Nephron progenitor cell (in vitro differentiated cells): ENCODE data around the gene KRTAP19-7.

ENCODE experiments used
- DNase-seq: peaks from one replicate; pipeline ENCODE4 v3.0.0; 2021
- H3K27ac Mint-ChIP-seq: 2 replicates; pipeline ENCODE4 v1.8.0; 2021; ENCODE audit warnings: mild to moderate bottlenecking, moderate library complexity, mixed read lengths
- H3K27me3 Mint-ChIP-seq: 2 replicates; pipeline ENCODE4 v1.8.0; 2021; ENCODE audit warnings: mild to moderate bottlenecking, low read depth, mixed read lengths; ENCODE audit not compliant: poor library complexity
- H3K36me3 Mint-ChIP-seq: 2 replicates; pipeline ENCODE4 v1.8.0; 2021; ENCODE audit warnings: low read depth, mixed read lengths
- H3K4me1 Mint-ChIP-seq: 2 replicates; pipeline ENCODE4 v1.8.0; 2021; ENCODE audit warnings: mixed read lengths
- H3K4me3 Mint-ChIP-seq: 2 replicates; pipeline ENCODE4 v1.8.0; 2021; ENCODE audit warnings: mild to moderate bottlenecking, moderate library complexity, mixed read lengths
- H3K9me3 Mint-ChIP-seq: 2 replicates; pipeline ENCODE4 v1.8.0; 2021; ENCODE audit warnings: mild to moderate bottlenecking, moderate library complexity, mixed read lengths
- TF ChIP-seq, protein P1 (sequence below): fragments of 200-600 bp; sonication (generic); IDR thresholded peaks from 2 replicates; pipeline ENCODE4 v1.5.0; 2021; ENCODE audit warnings: antibody characterized with exemption

Gene KRTAP19-7

DNA sequence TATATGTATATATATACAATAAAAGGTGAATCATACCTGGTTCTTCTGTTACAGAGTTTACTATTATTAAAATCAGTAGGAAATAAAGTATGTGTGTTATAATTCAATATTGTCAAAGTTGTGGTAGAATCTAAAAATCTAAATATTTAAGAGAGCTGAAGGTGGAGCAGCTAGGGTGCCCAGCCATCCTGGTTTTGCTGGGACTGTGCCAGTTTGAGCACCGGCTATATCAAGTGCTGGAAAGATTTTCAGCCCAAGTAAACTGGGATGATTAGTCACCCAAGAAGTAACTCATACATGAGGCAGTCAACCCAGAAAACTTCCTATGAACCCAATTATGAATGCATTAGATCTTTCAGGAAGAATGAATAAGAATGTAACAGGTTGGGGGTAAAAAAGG is 42.2 kb downstream of the KRTAP19-7 start:
- Mint-ChIP-seq H3K27me3 (peaks cover 5% of the 10 kb centered on the region), H3K27ac (no peak overlapping the region), H3K4me1 (no peaks in the 10 kb centered on the region), H3K9me3 (peaks cover 14% of the 10 kb centered on the region), H3K36me3 (no peaks in the 10 kb centered on the region), H3K4me3 (no peak overlapping the region)
- no peak for DNase-seq
- TF ChIP-seq, protein P1, sequence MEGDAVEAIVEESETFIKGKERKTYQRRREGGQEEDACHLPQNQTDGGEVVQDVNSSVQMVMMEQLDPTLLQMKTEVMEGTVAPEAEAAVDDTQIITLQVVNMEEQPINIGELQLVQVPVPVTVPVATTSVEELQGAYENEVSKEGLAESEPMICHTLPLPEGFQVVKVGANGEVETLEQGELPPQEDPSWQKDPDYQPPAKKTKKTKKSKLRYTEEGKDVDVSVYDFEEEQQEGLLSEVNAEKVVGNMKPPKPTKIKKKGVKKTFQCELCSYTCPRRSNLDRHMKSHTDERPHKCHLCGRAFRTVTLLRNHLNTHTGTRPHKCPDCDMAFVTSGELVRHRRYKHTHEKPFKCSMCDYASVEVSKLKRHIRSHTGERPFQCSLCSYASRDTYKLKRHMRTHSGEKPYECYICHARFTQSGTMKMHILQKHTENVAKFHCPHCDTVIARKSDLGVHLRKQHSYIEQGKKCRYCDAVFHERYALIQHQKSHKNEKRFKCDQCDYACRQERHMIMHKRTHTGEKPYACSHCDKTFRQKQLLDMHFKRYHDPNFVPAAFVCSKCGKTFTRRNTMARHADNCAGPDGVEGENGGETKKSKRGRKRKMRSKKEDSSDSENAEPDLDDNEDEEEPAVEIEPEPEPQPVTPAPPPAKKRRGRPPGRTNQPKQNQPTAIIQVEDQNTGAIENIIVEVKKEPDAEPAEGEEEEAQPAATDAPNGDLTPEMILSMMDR = no peak

DNA sequence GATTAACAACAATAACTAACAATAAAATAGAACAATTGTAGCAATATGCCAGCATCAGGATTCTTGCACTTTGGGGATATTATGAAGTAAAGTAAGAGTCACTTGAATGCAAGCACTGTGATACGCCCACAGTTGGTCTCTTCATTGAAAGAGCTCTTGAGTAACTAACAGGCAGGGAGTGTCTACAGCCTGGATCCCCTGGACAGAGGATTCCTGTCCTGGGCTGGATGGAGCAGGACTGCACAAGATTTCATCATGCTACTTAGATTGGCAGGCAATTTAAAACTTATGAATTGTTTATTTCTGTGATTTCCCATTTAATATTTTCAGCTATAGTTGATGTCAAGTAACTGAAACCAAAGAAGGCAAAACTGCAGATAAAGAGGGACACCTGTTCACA is 45.4 kb downstream of the KRTAP19-7 start:
- Mint-ChIP-seq H3K4me3 (no peak overlapping the region), H3K36me3 (no peaks in the 10 kb centered on the region), H3K27ac (no peak overlapping the region), H3K27me3 (peaks cover 5% of the 10 kb centered on the region), H3K9me3 (peaks cover 11% of the 10 kb centered on the region), H3K4me1 (no peaks in the 10 kb centered on the region)
- TF ChIP-seq, protein P1 = no peak
- DNase-seq = no peak
